GM23248 (cell line): ENCODE data around the gene SLC12A7. TPM values are rescaled to one million over a fixed set of nuclear protein-coding genes. Genes with fewer than 3 reads are reported as not detected.

Source experiments
- DNase-seq: peaks from one replicate; pipeline ENCODE4 v3.0.0-alpha.2; 2015
- H2AFZ ChIP-seq: fragments of 200-600 bp; sonication (generic); 2 replicates; pipeline ENCODE4 v1.6.1; 2016; ENCODE audit warnings: antibody characterized with exemption
- H3F3A ChIP-seq: fragments of 200-600 bp; sonication (generic); 2 replicates; pipeline ENCODE4 v1.6.1; 2016; ENCODE audit warnings: mild to moderate bottlenecking, antibody characterized with exemption, mixed run types; ENCODE audit not compliant: insufficient read depth
- H3K27ac ChIP-seq: fragments of 200-600 bp; sonication (generic); 2 replicates; pipeline ENCODE4 v1.5.1; 2016; ENCODE audit warnings: mild to moderate bottlenecking
- H3K27me3 ChIP-seq: fragments of 200-600 bp; sonication (generic); replicated peaks from 2 replicates; pipeline ENCODE4 v1.6.1; 2016; ENCODE audit warnings: mild to moderate bottlenecking; ENCODE audit not compliant: insufficient read depth
- H3K36me3 ChIP-seq: fragments of 200-600 bp; sonication (generic); 2 replicates; pipeline ENCODE4 v1.6.1; 2016; ENCODE audit warnings: low read depth, mild to moderate bottlenecking
- H3K4me1 ChIP-seq: fragments of 200-600 bp; sonication (generic); 2 replicates; pipeline ENCODE4 v1.6.1; 2016; ENCODE audit warnings: mild to moderate bottlenecking; ENCODE audit not compliant: insufficient read depth
- H3K4me2 ChIP-seq: fragments of 200-600 bp; sonication (generic); one replicate; pipeline ENCODE4 v1.6.1; 2016; ENCODE audit warnings: mild to moderate bottlenecking; ENCODE audit not compliant: unreplicated experiment
- H3K4me3 ChIP-seq: fragments of 200-600 bp; sonication (generic); 2 replicates; pipeline ENCODE4 v1.5.1; 2016; ENCODE audit warnings: mild to moderate bottlenecking
- H3K79me2 ChIP-seq: fragments of 200-600 bp; sonication (generic); 2 replicates; pipeline ENCODE4 v1.6.1; 2016; ENCODE audit warnings: mild to moderate bottlenecking; ENCODE audit not compliant: insufficient read depth
- H3K9ac ChIP-seq: fragments of 200-600 bp; sonication (generic); 2 replicates; pipeline ENCODE4 v1.6.1; 2016; ENCODE audit warnings: mild to moderate bottlenecking
- H3K9me2 ChIP-seq: fragments of 200-600 bp; sonication (generic); 2 replicates; pipeline ENCODE4 v1.6.1; 2016; ENCODE audit warnings: mixed run types, mild to moderate bottlenecking, moderate library complexity; ENCODE audit not compliant: insufficient read depth
- H3K9me3 ChIP-seq: fragments of 200-600 bp; sonication (generic); one replicate; pipeline ENCODE4 v1.6.1; 2017; ENCODE audit warnings: low read depth
- H4K20me1 ChIP-seq: fragments of 200-600 bp; sonication (generic); 2 replicates; pipeline ENCODE4 v1.6.0; 2016; ENCODE audit not compliant: insufficient read depth
- EZH2 ChIP-seq: fragments of 200-600 bp; sonication (generic); IDR thresholded peaks from 2 replicates; pipeline ENCODE4 v1.6.1; 2018; ENCODE audit warnings: antibody characterized with exemption, mild to moderate bottlenecking; ENCODE audit not compliant: insufficient read depth, poor library complexity, severe bottlenecking
- EZH2phosphoT487 ChIP-seq: fragments of 200-600 bp; sonication (generic); IDR thresholded peaks from 2 replicates; pipeline ENCODE4 v1.6.1; 2018; ENCODE audit warnings: antibody characterized with exemption, moderate library complexity, mild to moderate bottlenecking, low read depth; ENCODE audit not compliant: insufficient read depth
- WGBS, 2 experiments: methylation state at CpG; one replicate each; pipeline ENCODE4 v1.1.6; 2015 to 2017; ENCODE audit warnings: low lambda C conversion rate in 2 of 2, low coverage in 1 of 2; ENCODE audit errors: missing lambda C conversion rate in 2 of 2; 5-methylcytosine and 5-hydroxymethylcytosine counted together
- in situ Hi-C: fragments of 300-500 bp; cut with MboI; formaldehyde crosslinking; loops from 2 replicates; pipeline ENCODE4 v1.15.0; 2020
- polyA plus RNA-seq: library from polyadenylated mRNA; unstranded; fragments of >200 nt; fragmentation: Nextera tagmentation; extraction: Ambion mirVana; gene quantifications from 2 replicates; pipeline ENCODE4 v1.2.1, GENCODE V29; 2016
- total RNA-seq: library from RNA; depleted of rRNA; stranded (reverse); fragments of >200 nt; shearing (Covaris generic); gene quantifications from 2 replicates; pipeline ENCODE4 v1.2.3, GENCODE V29; 2014

Gene SLC12A7
- total and polyA plus RNA-seq, 2 experiments from 2014 or later, result 0.75 to 1.9 TPM

DNA sequence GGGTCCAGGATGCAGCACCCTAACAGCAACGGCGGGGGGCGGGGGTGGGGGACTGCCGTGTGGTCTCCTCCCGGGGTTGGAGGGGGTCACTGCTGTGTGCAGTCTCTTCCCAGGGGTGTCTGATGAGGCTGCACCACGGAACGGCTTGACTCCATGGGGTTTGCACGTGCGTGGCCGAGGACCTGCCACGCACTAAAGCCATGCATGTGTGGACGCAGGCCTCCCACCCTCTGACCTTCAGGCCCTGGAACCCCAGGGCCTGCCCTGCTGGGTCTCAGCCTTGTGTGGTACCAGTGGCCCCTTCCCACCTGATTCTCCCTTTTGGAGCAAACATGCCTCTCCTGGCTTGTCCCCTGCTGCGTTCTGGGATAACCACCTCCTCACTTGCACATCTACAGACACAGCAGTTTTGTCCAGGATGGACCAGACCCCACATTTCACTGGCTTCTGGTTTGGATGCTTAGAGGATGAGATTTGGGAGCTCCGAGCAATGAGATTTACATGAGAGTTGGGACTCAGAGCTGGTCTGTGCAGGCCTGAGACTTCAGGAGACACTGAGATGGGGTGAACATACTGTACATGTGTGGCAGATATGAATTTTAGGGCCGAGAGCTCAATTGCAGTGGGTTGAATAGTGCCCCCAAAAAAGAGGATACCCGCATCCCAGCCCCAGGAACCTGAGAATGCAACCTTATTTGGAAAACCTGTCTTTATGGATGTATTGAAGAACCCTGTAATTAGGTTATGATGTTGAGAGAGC lies 45.8 kb downstream of the SLC12A7 start:
- no peak overlapping the region for H3K4me2 ChIP-seq
- no peaks in the 10 kb centered on the region for H3K4me1 ChIP-seq
- in situ Hi-C loops, result no loop called here
- no peak overlapping the region for H3K9ac ChIP-seq
- no peaks in the 10 kb centered on the region for H3F3A ChIP-seq
- no peaks in the 10 kb centered on the region for H4K20me1 ChIP-seq
- H3K9me3 ChIP-seq, result no peaks in the 10 kb centered on the region
- no peaks in the 10 kb centered on the region for H3K79me2 ChIP-seq
- TF ChIP-seq EZH2 (no peak), EZH2phosphoT487 (no peak)
- H3K27me3 ChIP-seq, result no peaks in the 10 kb centered on the region
- DNase-seq, result no peak
- H3K27ac ChIP-seq, result no peak overlapping the region
- no peak overlapping the region for H3K4me3 ChIP-seq
- 72 to 81% methylated on average over 10 of the region's 16 CpGs for WGBS, 2 experiments
- no peaks in the 10 kb centered on the region for H3K9me2 ChIP-seq
- H2AFZ ChIP-seq, result no peak overlapping the region
- no peaks in the 10 kb centered on the region for H3K36me3 ChIP-seq

GRCh38 chr5:1065143-1065750 lies 46.6 kb downstream of the SLC12A7 start:
- WGBS, 2 experiments, result 78 to 80% methylated on average over 18 to 26 of the region's 26 CpGs
- no peak overlapping the region for H2AFZ ChIP-seq
- no peak overlapping the region for H3K27ac ChIP-seq
- DNase-seq, result no peak
- H3K79me2 ChIP-seq, result no peaks in the 10 kb centered on the region
- no peak overlapping the region for H3K4me2 ChIP-seq
- no peaks in the 10 kb centered on the region for H3K4me1 ChIP-seq
- in situ Hi-C loops, result no loop called here
- H3K4me3 ChIP-seq, result no peak overlapping the region
- H3K9ac ChIP-seq, result no peak overlapping the region
- no peaks in the 10 kb centered on the region for H4K20me1 ChIP-seq
- no peak for TF ChIP-seq EZH2phosphoT487
- no peak for TF ChIP-seq EZH2
- H3K9me3 ChIP-seq, result no peaks in the 10 kb centered on the region
- H3K36me3 ChIP-seq, result no peaks in the 10 kb centered on the region
- no peaks in the 10 kb centered on the region for H3K27me3 ChIP-seq
- no peaks in the 10 kb centered on the region for H3K9me2 ChIP-seq
- no peaks in the 10 kb centered on the region for H3F3A ChIP-seq

- Histone ChIP-seq H3K9me2 (no peaks in the 10 kb centered on the region), H3K9me3 (no peaks in the 10 kb centered on the region), H3K4me2 (no peak overlapping the region), H3K4me3 (no peak overlapping the region), H3K9ac (no peak overlapping the region), H3K27ac (no peak overlapping the region), H2AFZ (no peak overlapping the region), H4K20me1 (no peaks in the 10 kb centered on the region), H3K27me3 (no peaks in the 10 kb centered on the region), H3K36me3 (no peaks in the 10 kb centered on the region), H3K79me2 (no peaks in the 10 kb centered on the region), H3K4me1 (no peaks in the 10 kb centered on the region), H3F3A (no peaks in the 10 kb centered on the region)
- in situ Hi-C loops, result no loop called here
- TF ChIP-seq EZH2phosphoT487 (no peak), EZH2 (no peak)
- DNase-seq, result no peak
- 86 to 87% methylated on average over 15 to 49 of the region's 49 CpGs for WGBS, 2 experiments
Measured at GRCh38 chr5:1064383-1065142, 47.3 kb downstream of the SLC12A7 start.

GRCh38 chr5:1063661-1064382 lies 48.0 kb downstream of the SLC12A7 start:
- H3F3A ChIP-seq, result no peaks in the 10 kb centered on the region
- H3K4me1 ChIP-seq, result no peaks in the 10 kb centered on the region
- H3K9me3 ChIP-seq, result no peaks in the 10 kb centered on the region
- no peak overlapping the region for H3K4me2 ChIP-seq
- WGBS, 2 experiments, result 86 to 95% methylated on average over 36 to 56 of the region's 56 CpGs
- H3K79me2 ChIP-seq, result no peaks in the 10 kb centered on the region
- in situ Hi-C loops, result no loop called here
- no peak overlapping the region for H3K9ac ChIP-seq
- H3K36me3 ChIP-seq, result no peaks in the 10 kb centered on the region
- no peak overlapping the region for H3K27ac ChIP-seq
- no peak overlapping the region for H3K4me3 ChIP-seq
- no peak for TF ChIP-seq EZH2
- no peak for TF ChIP-seq EZH2phosphoT487
- no peaks in the 10 kb centered on the region for H4K20me1 ChIP-seq
- DNase-seq, result no peak
- H2AFZ ChIP-seq, result no peak overlapping the region
- no peaks in the 10 kb centered on the region for H3K27me3 ChIP-seq
- no peaks in the 10 kb centered on the region for H3K9me2 ChIP-seq
